ENCODE measurements around the gene EOLA1.
"Not testable (repeated sequence)": the region's sequence is repeated elsewhere in the genome, so short reads cannot be mapped to it uniquely, and the experiment has no call there.

The EOLA1 gene

GRCh38 chrX:149527705-149528104, 13.1 kb upstream of the EOLA1 start:
- no peak for DNase-seq (ENCODE audit: low spot score)
- TF ChIP-seq CTCF (IDR thresholded peaks at IDR 0.05; ENCODE audit: extremely low read depth, missing control alignments): no peak

- DNase-seq (ENCODE audit: low spot score): no peak
- no peak for TF ChIP-seq CTCF (IDR thresholded peaks at IDR 0.05; ENCODE audit: extremely low read depth, missing control alignments)
These were observed 12.4 kb upstream of the EOLA1 start for GRCh38 chrX:149528381-149528780.

- DNase-seq (ENCODE audit: low spot score): peak; percentile 14
- TF ChIP-seq CTCF (IDR thresholded peaks at IDR 0.05; ENCODE audit: extremely low read depth, missing control alignments): no peak
These were observed 9.2 kb upstream of the EOLA1 start for GRCh38 chrX:149531599-149531998.

GRCh38 chrX:149532868-149533267, 7.9 kb upstream of the EOLA1 start:
- not testable (repeated sequence) for DNase-seq (ENCODE audit: low spot score)

GRCh38 chrX:149533999-149534398, 6.8 kb upstream of the EOLA1 start:
- not testable (repeated sequence) for DNase-seq (ENCODE audit: low spot score)

GRCh38 chrX:149534926-149535602, 5.7 kb upstream of the EOLA1 start:
- DNase-seq (ENCODE audit: low spot score): not testable (repeated sequence)

- DNase-seq (ENCODE audit: low spot score): not testable (repeated sequence)
These were observed 3.3 kb upstream of the EOLA1 start for GRCh38 chrX:149537474-149537873.

GRCh38 chrX:149539283-149540130, 1.3 kb upstream of the EOLA1 start:
- no peak for TF ChIP-seq CTCF (IDR thresholded peaks at IDR 0.05; ENCODE audit: extremely low read depth, missing control alignments)
- peak; percentile 70 for DNase-seq (ENCODE audit: low spot score)

GRCh38 chrX:149540131-149540620, 636 bp upstream of the EOLA1 start:
- peak; percentile 84 for DNase-seq (ENCODE audit: low spot score)
- TF ChIP-seq CTCF (IDR thresholded peaks at IDR 0.05; ENCODE audit: extremely low read depth, missing control alignments): no peak
